H1 (cell line): Measurements from ENCODE around the gene FAM50A. TPM values are rescaled to one million over a fixed set of nuclear protein-coding genes. Genes with fewer than 3 reads are reported as not detected.

Experiments
- SIN3A ChIP-seq, 2 experiments: IDR thresholded peaks in 1 of 2; conservative IDR thresholded peaks in 1 of 2; 2 replicates each; pipeline ENCODE4 v1.6.1; 2011 to 2012; ENCODE audit warnings: low read length in 2 of 2, improper control_type of control experiment in 1 of 2, low read depth in 1 of 2, mild to moderate bottlenecking in 1 of 2
- SRF ChIP-seq: IDR thresholded peaks from 2 replicates; pipeline ENCODE4 v1.6.1; 2011; ENCODE audit warnings: mild to moderate bottlenecking, low read depth, low read length, moderate library complexity
- polyA plus RNA-seq, 7 experiments: library from polyadenylated mRNA; depleted of rRNA in 3 of 7; stranded (reverse) in 5 of 7; unstranded in 2 of 7; fragments of >200 nt in 5 of 7; fragments of 200-250 nt in 2 of 7; gene quantifications; 1 replicate in 5 of 7; 2 replicates in 1 of 7; 4 replicates in 1 of 7; pipeline versions ENCODE4 v1.2.1 to v1.2.3, GENCODE V29; 2011 to 2013; ENCODE audit warnings: missing spikeins in 2 of 7, mixed read lengths in 2 of 7
- total RNA-seq: library from RNA; stranded (reverse); fragmentation: NEBNext Ultra II Directional; extraction: Animal tissue kit (Norgen Biotek cat#: 25700); gene quantifications from 2 replicates; pipeline ENCODE4 v1.2.1, GENCODE V29; 2021
- TF ChIP-seq, protein P1 (sequence below): IDR thresholded peaks from 2 replicates; pipeline ENCODE4 v1.6.1; 2012; ENCODE audit warnings: inconsistent platforms

The FAM50A gene
- total and polyA plus RNA-seq, 2 of the 8 experiments (the other 6 are each of a cell fraction or from before 2014, with no cell fraction given), result 30.7 to 48.7 TPM

GRCh38 chrX:154463611-154464220, 19.8 kb downstream of the FAM50A start (continued):
- no peak for TF ChIP-seq SIN3A (conservative IDR thresholded peaks at IDR 0.05 in 1 of 2, IDR thresholded peaks at IDR 0.05 in 1 of 2; ENCODE audit: low read depth in 1 of 2, low read length in 2 of 2)
- TF ChIP-seq, protein P1, sequence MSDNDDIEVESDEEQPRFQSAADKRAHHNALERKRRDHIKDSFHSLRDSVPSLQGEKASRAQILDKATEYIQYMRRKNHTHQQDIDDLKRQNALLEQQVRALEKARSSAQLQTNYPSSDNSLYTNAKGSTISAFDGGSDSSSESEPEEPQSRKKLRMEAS, result no peak
- TF ChIP-seq SRF, result no peak
